ENCODE data around the gene CCNY.

GRCh38 chr10:35425595-35425994 is 89.3 kb downstream of the CCNY start:
- TF ChIP-seq EZH2 (IDR thresholded peaks at IDR 0.05) (no peak), POLR2AphosphoS5 (IDR thresholded peaks at IDR 0.05; ENCODE audit: borderline replicate concordance, low read depth, low read length) (no peak), FOXP2 (optimal IDR thresholded peaks at IDR 0.05; ENCODE audit: control extremely low read depth, extremely low read length, insufficient read depth) (no peak)
